GM21576 (cell line): ENCODE data around the gene SLC6A12.

Source experiments
- ATAC-seq: cut with Tn5 transposase; IDR thresholded peaks from one replicate; pipeline ENCODE4 v1.9.1; 2021; ENCODE audit warnings: mild to moderate bottlenecking, moderate library complexity; ENCODE audit not compliant: unreplicated experiment

Gene SLC6A12

GRCh38 chr12:180445-180844 lies 33.5 kb downstream of the SLC6A12 start:
- no peak for ATAC-seq

- no peak for ATAC-seq
These were observed 34.1 kb downstream of the SLC6A12 start for GRCh38 chr12:179885-180284.

- no peak for ATAC-seq
These were observed 34.6 kb downstream of the SLC6A12 start for GRCh38 chr12:179131-179884.

GRCh38 chr12:178829-179109 lies 35.2 kb downstream of the SLC6A12 start:
- ATAC-seq: no peak

- no peak for ATAC-seq
These were observed 35.8 kb downstream of the SLC6A12 start for GRCh38 chr12:177980-178828.

- ATAC-seq: no peak
These were observed 36.5 kb downstream of the SLC6A12 start for GRCh38 chr12:177336-177979.

GRCh38 chr12:176321-177181 lies 37.4 kb downstream of the SLC6A12 start:
- ATAC-seq: no peak

- ATAC-seq: no peak
These were observed 38.2 kb downstream of the SLC6A12 start for GRCh38 chr12:175759-176158.

GRCh38 chr12:175250-175649 lies 38.7 kb downstream of the SLC6A12 start:
- no peak for ATAC-seq

- ATAC-seq: no peak
These were observed 39.4 kb downstream of the SLC6A12 start for GRCh38 chr12:174596-174995.

GRCh38 chr12:174124-174523 lies 39.8 kb downstream of the SLC6A12 start:
- no peak for ATAC-seq

- no peak for ATAC-seq
These were observed 41.2 kb downstream of the SLC6A12 start for GRCh38 chr12:172732-173161.

GRCh38 chr12:171743-172676 lies 41.9 kb downstream of the SLC6A12 start:
- no peak for ATAC-seq

- ATAC-seq: no peak
These were observed 42.7 kb downstream of the SLC6A12 start for GRCh38 chr12:171276-171675.

- ATAC-seq: no peak
These were observed 43.4 kb downstream of the SLC6A12 start for GRCh38 chr12:170371-171225.

GRCh38 chr12:169528-170370 lies 44.2 kb downstream of the SLC6A12 start:
- ATAC-seq: no peak

GRCh38 chr12:168763-169525 lies 45.0 kb downstream of the SLC6A12 start:
- no peak for ATAC-seq
